CD14-positive monocyte (primary cell): Measurements from ENCODE around the gene SDK1. TPM values are rescaled to one million over a fixed set of nuclear protein-coding genes. Genes with fewer than 3 reads are reported as not detected.

Experiments used
- DNase-seq, 3 donors: peaks; one replicate each; pipeline ENCODE4 v3.0.0-alpha.2; 2011 to 2022
- H2AFZ ChIP-seq: 2 replicates; pipeline ENCODE4 v1.6.0; 2012; ENCODE audit warnings: mild to moderate bottlenecking, low read depth, low read length, inconsistent platforms; ENCODE audit not compliant: insufficient read depth, poor library complexity, severe bottlenecking
- H3K27ac ChIP-seq, 2 donors: 1 replicate in 1 of 2; 2 replicates in 1 of 2; pipeline ENCODE4 v1.5.1; 2012 to 2013; ENCODE audit warnings: low read length in 2 of 2, control low read depth in 1 of 2, inconsistent platforms in 1 of 2, low read depth in 1 of 2, mild to moderate bottlenecking in 1 of 2
- H3K27me3 ChIP-seq, 2 donors: one replicate each; pipeline versions ENCODE4 v1.6.0 to v1.6.1; 2011 to 2013; ENCODE audit warnings: low read length in 2 of 2; ENCODE audit not compliant: control insufficient read depth in 2 of 2, insufficient read depth in 2 of 2
- H3K36me3 ChIP-seq, 2 donors: replicated peaks in 1 of 2; 1 replicate in 1 of 2; 2 replicates in 1 of 2; pipeline versions ENCODE4 v1.5.1 to v1.6.1; 2012 to 2013; ENCODE audit warnings: low read length in 2 of 2, control low read depth in 1 of 2, inconsistent platforms in 1 of 2, mild to moderate bottlenecking in 1 of 2; ENCODE audit not compliant: insufficient read depth in 2 of 2, control insufficient read depth in 1 of 2
- H3K4me1 ChIP-seq, 2 donors: 1 replicate in 1 of 2; 2 replicates in 1 of 2; pipeline versions ENCODE4 v1.5.1 to v1.6.1; 2012 to 2013; ENCODE audit warnings: low read length in 2 of 2, control low read depth in 1 of 2, inconsistent platforms in 1 of 2, mild to moderate bottlenecking in 1 of 2, moderate library complexity in 1 of 2; ENCODE audit not compliant: insufficient read depth in 2 of 2, control insufficient read depth in 1 of 2
- H3K4me2 ChIP-seq: replicated peaks from 2 replicates; pipeline ENCODE3; 2012; ENCODE audit warnings: low read length, moderate library complexity, mild to moderate bottlenecking; ENCODE audit not compliant: poor library complexity, severe bottlenecking; ENCODE audit errors: extremely low read depth
- H3K4me3 ChIP-seq, 3 experiments: fragments of 200-600 bp in 1 of 3; sonication (generic) in 1 of 3; replicated peaks in 1 of 3; 1 replicate in 2 of 3; 2 replicates in 1 of 3; pipeline ENCODE4 v1.5.1; 2011 to 2013; ENCODE audit warnings: low read length in 3 of 3, mild to moderate bottlenecking in 3 of 3, control low read depth in 2 of 3, low read depth in 2 of 3, inconsistent platforms in 1 of 3, moderate library complexity in 1 of 3
- H3K79me2 ChIP-seq: 2 replicates; pipeline ENCODE4 v1.6.0; 2012; ENCODE audit warnings: mild to moderate bottlenecking, control low read depth, inconsistent platforms, low read length, moderate library complexity; ENCODE audit not compliant: insufficient read depth
- H3K9ac ChIP-seq: 2 replicates; pipeline ENCODE4 v1.6.0; 2017; ENCODE audit warnings: low read length, mild to moderate bottlenecking; ENCODE audit not compliant: insufficient read depth, poor library complexity, severe bottlenecking
- H3K9me3 ChIP-seq, 2 donors: replicated peaks in 1 of 2; 1 replicate in 1 of 2; 2 replicates in 1 of 2; pipeline versions ENCODE4 v1.5.1 to v1.6.1; 2012 to 2013; ENCODE audit warnings: low read length in 2 of 2, control low read depth in 1 of 2; ENCODE audit not compliant: control insufficient read depth in 1 of 2, insufficient read depth in 1 of 2
- H4K20me1 ChIP-seq: 2 replicates; pipeline ENCODE4 v1.6.0; 2012; ENCODE audit warnings: mild to moderate bottlenecking, low read length, control low read depth, moderate library complexity; ENCODE audit not compliant: insufficient read depth
- H3K27ac Mint-ChIP-seq, 7 donors: one replicate each; pipeline ENCODE4 v1.8.0; 2020; ENCODE audit warnings: mild to moderate bottlenecking in 7 of 7, mixed read lengths in 7 of 7, moderate library complexity in 6 of 7, inconsistent platforms in 2 of 7
- H3K27me3 Mint-ChIP-seq, 3 donors: one replicate each; pipeline ENCODE4 v1.8.0; 2021 to 2022; ENCODE audit warnings: low read depth in 3 of 3, mild to moderate bottlenecking in 3 of 3, mixed read lengths in 3 of 3, moderate library complexity in 3 of 3, inconsistent platforms in 1 of 3
- H3K36me3 Mint-ChIP-seq, 2 donors: one replicate each; pipeline ENCODE4 v1.8.0; 2020; ENCODE audit warnings: mixed read lengths in 2 of 2, inconsistent platforms in 1 of 2, mild to moderate bottlenecking in 1 of 2
- H3K4me1 Mint-ChIP-seq: one replicate; pipeline ENCODE4 v1.8.0; 2020; ENCODE audit warnings: mild to moderate bottlenecking, mixed read lengths
- H3K4me3 Mint-ChIP-seq, 2 donors: one replicate each; pipeline ENCODE4 v1.8.0; 2020; ENCODE audit warnings: mild to moderate bottlenecking in 2 of 2, mixed read lengths in 2 of 2, moderate library complexity in 1 of 2
- H3K9me3 Mint-ChIP-seq, 7 donors: one replicate each; pipeline ENCODE4 v1.8.0; 2020 to 2022; ENCODE audit warnings: mixed read lengths in 7 of 7, mild to moderate bottlenecking in 6 of 7, moderate library complexity in 6 of 7, inconsistent platforms in 2 of 7
- WGBS: methylation state at CpG from one replicate; pipeline ENCODE4 v1.1.5; 2013; ENCODE audit warnings: missing lambda C conversion rate; ENCODE audit not compliant: insufficient coverage; 5-methylcytosine and 5-hydroxymethylcytosine counted together
- intact Hi-C, 2 donors: fragments of 100-400 bp; cut with micrococcal nuclease; formaldehyde crosslinking; loops; one replicate each; pipeline versions ENCODE4 v1.15.0 to v1.15.1; 2023
- polyA plus RNA-seq, 3 donors: library from polyadenylated mRNA; depleted of rRNA in 1 of 3; unstranded in 2 of 3; stranded (reverse) in 1 of 3; fragments of 300-500 nt in 2 of 3; fragments of >200 nt in 1 of 3; fragmentation: Illumina TruSeq in 2 of 3; gene quantifications; 1 replicate in 2 of 3; 2 replicates in 1 of 3; pipeline ENCODE4 v1.2.3, GENCODE V29; 2012 to 2021
- TF ChIP-seq, protein P1 (sequence below): fragments of 200-600 bp; IDR thresholded peaks from one replicate; pipeline ENCODE4 v1.8.0; 2022; ENCODE audit warnings: antibody characterized with exemption, mild to moderate bottlenecking

Gene SDK1
- polyA plus RNA-seq, 3 donors = 0.01 TPM; not detected in 2

DNA sequence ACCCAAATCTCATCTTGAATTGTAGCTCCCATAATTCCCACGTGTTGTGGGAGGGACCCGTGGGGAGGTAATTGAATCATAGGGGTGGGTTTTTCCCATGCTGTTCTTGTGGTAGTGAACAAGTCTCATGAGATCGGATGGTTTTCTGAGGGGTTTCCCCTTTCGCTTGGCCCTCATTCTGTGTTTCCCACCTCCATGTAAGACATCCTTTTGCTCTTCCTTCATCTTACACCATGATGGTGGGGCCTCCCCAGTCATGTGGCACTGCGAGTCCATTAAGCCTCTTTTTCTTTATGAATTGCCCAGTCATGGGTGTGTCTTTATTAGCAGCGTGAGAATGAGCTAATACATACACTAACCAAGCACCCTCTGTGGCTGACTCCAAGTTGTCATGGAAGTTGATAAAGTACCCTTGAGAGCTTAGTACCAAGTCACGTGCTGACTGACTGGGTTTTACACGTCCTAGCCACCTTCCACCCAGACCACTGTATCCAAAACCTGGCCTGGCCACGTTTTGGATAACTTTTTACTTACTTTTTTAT, 614.4 kb downstream of the SDK1 start:
- Histone ChIP-seq H4K20me1 (no peaks in the 10 kb centered on the region), H3K36me3 (no peaks in the 10 kb centered on the region), H3K9ac (no peak overlapping the region), H3K27ac (peak overlapping the region in 1 of 2 donors; percentile 67), H3K4me1 (peaks cover 28 to 36% of the 10 kb centered on the region in 2 donors), H2AFZ (no peak overlapping the region), H3K9me3 (peaks cover 0 to 9% of the 10 kb centered on the region in 2 donors), H3K4me3 (no peak overlapping the region), H3K27me3 (no peaks in the 10 kb centered on the region), H3K79me2 (no peaks in the 10 kb centered on the region), H3K4me2 (no peak overlapping the region)
- Mint-ChIP-seq H3K27me3 (peaks cover 0 to 4% (median 0%) of the 10 kb centered on the region in 3 donors), H3K4me3 (no peak overlapping the region), H3K4me1 (peaks cover 32% of the 10 kb centered on the region), H3K36me3 (no peaks in the 10 kb centered on the region), H3K27ac (peak overlapping the region in 1 of 7 donors; percentile 62), H3K9me3 (peaks cover 0 to 14% (median 4%) of the 10 kb centered on the region in 7 donors)
- WGBS = no CpG with 5 or more reads among the region's 9 CpGs
- intact Hi-C loops = no loop called here
- peak in 1 of 3 donors; percentile 70 for DNase-seq
- TF ChIP-seq, protein P1, sequence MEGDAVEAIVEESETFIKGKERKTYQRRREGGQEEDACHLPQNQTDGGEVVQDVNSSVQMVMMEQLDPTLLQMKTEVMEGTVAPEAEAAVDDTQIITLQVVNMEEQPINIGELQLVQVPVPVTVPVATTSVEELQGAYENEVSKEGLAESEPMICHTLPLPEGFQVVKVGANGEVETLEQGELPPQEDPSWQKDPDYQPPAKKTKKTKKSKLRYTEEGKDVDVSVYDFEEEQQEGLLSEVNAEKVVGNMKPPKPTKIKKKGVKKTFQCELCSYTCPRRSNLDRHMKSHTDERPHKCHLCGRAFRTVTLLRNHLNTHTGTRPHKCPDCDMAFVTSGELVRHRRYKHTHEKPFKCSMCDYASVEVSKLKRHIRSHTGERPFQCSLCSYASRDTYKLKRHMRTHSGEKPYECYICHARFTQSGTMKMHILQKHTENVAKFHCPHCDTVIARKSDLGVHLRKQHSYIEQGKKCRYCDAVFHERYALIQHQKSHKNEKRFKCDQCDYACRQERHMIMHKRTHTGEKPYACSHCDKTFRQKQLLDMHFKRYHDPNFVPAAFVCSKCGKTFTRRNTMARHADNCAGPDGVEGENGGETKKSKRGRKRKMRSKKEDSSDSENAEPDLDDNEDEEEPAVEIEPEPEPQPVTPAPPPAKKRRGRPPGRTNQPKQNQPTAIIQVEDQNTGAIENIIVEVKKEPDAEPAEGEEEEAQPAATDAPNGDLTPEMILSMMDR = no peak

GRCh38 chr7:3916146-3916545, 615.1 kb downstream of the SDK1 start:
- no peak overlapping the region for H2AFZ ChIP-seq
- intact Hi-C loops = no loop called here
- H3K4me3 Mint-ChIP-seq = no peak overlapping the region
- peak in 2 of 3 donors; percentile 20 to 66 for DNase-seq
- H3K27ac Mint-ChIP-seq = peak overlapping the region in 4 of 7 donors; percentile 9 to 80 (median 37)
- peaks cover 0 to 7% (median 1%) of the 10 kb centered on the region in 3 donors for H3K27me3 Mint-ChIP-seq
- H3K9me3 Mint-ChIP-seq = peaks cover 0 to 13% (median 4%) of the 10 kb centered on the region in 7 donors
- H3K27me3 ChIP-seq = no peaks in the 10 kb centered on the region
- H4K20me1 ChIP-seq = no peaks in the 10 kb centered on the region
- H3K9ac ChIP-seq = no peak overlapping the region
- no peak overlapping the region for H3K4me3 ChIP-seq
- peaks cover 28 to 36% of the 10 kb centered on the region in 2 donors for H3K4me1 ChIP-seq
- TF ChIP-seq, protein P1 = no peak
- H3K79me2 ChIP-seq = no peaks in the 10 kb centered on the region
- peaks cover 0 to 4% of the 10 kb centered on the region in 2 donors for H3K9me3 ChIP-seq
- WGBS = no CpG with 5 or more reads among the region's 1 CpG
- H3K36me3 ChIP-seq = no peaks in the 10 kb centered on the region
- H3K36me3 Mint-ChIP-seq = no peaks in the 10 kb centered on the region
- H3K4me1 Mint-ChIP-seq = peaks cover 32% of the 10 kb centered on the region
- H3K27ac ChIP-seq = peak overlapping the region; percentile 36 to 67
- no peak overlapping the region for H3K4me2 ChIP-seq
